OCI-LY3 (cell line): ENCODE measurements around the gene MAML2.

Experiments used
- CTCF ChIP-seq: fragments of 200-600, 300-600 bp; sonication (generic); IDR thresholded peaks from 2 replicates; pipeline ENCODE4 v1.5.1; 2014; ENCODE audit warnings: antibody characterized with exemption, low read length, low read depth
- EZH2phosphoT487 ChIP-seq: fragments of 200-600 bp; shearing (Covaris generic); IDR thresholded peaks from 2 replicates; pipeline ENCODE4 v1.6.1; 2018; ENCODE audit warnings: antibody characterized with exemption, mixed run types, low read depth

- no peak for TF ChIP-seq CTCF
- no peak for TF ChIP-seq EZH2phosphoT487
Observed at GRCh38 chr11:96188243-96189006, 154.6 kb downstream of the MAML2 start.
